Left kidney (tissue), 2 donors: Measurements from ENCODE around the gene COL4A1. TPM values are rescaled to one million over a fixed set of nuclear protein-coding genes. Genes with fewer than 3 reads are reported as not detected.
A peak's percentile ranks its signal among the peaks of the same experiment; 100 is the strongest.
"Not testable (repeated sequence)": the region's sequence is repeated elsewhere in the genome, so short reads cannot be mapped to it uniquely, and the experiment has no call there.

ENCODE experiments used
- DNase-seq: peaks from one replicate; pipeline ENCODE4 v3.0.0-alpha.2; 2013
- polyA plus RNA-seq: library from polyadenylated mRNA; unstranded; fragments of 120-200 nt; gene quantifications from one replicate; pipeline ENCODE4 v1.2.1, GENCODE V29; 2013; ENCODE audit not compliant: insufficient read length

COL4A1 gene
- polyA plus RNA-seq, 1 donor, result 531 TPM

DNA sequence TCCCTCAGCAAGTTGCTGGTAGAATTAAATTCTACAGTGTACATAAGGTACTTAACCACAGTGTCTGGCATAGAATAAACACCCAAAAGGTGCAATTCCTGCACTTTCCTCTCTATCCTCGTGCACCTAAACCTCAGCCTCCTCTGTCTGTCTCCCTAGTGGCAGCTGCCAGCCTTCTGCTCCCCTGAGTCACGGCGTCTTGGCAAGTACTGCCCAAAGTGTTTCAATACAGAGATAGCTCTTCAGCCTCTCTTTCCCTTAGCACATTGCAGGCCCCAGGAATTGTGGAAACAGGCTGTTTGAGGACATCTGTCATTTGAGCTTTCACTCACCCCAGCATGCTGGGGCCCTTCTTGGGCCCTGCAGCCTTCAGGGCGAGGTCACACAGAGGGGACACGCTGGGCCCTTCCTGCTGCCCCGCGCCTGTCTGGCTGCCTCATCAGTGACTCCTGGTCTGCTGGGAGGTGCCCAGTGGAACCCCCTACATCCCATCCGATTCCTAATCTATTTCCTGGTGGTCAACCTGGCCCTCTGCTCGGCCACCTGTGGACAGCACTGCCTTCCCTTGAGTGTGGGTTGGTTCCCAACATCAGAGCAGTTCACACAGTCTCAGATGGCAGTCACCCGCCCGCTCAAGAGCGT, 19.4 kb upstream of the COL4A1 start:
- DNase-seq, result no peak

DNA sequence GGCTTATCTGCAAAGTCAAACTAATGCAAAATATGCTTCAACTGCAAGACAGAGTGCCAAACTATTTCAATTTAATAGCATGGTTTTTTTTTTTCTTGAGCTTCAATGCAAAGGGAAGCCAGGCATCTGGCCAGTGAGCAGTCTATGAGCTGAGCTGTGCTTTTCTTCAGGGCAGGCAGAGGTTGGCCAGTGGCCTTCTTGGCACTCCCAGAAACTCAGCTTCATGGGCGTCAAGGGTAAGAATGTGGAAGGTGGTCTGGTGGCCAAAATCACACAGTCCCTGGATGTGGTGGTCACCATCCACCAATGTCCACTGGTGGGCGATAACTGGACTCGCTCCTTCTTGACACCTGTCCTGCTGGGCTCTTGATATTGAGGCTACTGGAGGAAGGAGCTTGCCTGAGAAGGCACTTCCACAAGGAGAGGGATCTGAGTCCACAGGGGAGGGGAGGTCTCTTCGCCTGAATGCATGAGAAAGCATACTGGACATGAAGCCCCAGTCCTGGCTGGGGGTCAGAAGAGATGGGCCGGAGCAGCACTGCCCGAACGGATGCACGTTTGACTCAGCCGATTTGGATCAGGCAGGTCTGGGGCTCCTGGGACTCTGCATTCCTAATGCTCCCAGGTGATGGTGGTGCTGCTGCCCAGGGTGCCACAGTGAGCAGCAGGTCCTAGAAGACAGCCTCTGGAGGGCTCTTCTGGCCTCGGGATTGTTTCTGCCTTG, 17.2 kb upstream of the COL4A1 start:
- no peak for DNase-seq

DNA sequence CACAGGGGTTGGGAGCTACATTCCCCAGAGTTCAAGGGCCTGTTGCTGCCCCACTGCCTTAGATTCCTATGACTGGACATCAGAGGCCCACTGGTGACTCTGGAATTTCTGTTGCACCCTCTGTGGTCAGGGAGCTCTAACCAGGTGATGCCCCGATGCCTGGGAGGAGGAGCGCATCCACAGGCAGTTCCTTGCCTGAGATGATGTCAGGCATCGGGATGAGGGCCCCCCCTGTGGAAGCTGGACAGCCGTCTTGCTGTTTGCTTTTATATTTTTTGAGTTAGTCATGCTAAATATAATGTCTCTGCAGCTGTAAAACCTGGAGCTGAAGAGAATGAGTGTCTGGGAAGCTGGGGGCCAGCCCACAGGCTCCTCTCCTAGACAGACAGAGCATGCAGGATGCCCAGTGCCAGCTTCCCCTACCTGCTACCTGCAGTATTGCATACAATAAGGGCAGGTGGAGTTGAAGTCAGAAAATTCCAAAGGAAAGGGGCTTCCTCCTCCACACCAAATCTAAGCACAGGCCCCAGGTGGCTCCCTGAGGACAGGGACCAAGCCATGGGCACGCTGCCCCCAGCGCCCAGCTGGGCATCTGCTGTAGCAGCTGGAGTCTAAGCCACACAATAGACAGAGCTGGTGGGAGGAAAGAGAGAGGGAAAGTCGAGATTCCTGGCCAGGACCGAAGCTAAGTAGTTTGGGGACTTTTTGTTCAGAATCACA, 16.4 kb upstream of the COL4A1 start:
- DNase-seq, result no peak

DNA sequence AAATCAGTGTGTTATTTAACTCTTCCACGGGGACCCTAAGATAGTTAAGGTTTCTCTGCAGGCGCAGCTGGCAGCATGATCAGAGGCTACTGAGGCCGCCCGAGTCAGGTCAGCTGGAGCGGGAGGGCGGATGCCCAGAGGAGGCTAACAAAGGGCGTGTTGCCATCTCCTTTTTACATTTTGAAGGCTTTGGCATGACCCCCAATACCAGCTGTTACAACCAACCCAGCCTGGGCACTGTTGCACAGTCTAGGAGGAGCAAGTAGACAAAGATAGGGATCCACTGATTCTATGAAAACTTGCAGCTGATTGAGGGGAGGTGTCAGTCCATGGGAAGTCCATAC, 15.8 kb upstream of the COL4A1 start:
- DNase-seq, result no peak

DNA sequence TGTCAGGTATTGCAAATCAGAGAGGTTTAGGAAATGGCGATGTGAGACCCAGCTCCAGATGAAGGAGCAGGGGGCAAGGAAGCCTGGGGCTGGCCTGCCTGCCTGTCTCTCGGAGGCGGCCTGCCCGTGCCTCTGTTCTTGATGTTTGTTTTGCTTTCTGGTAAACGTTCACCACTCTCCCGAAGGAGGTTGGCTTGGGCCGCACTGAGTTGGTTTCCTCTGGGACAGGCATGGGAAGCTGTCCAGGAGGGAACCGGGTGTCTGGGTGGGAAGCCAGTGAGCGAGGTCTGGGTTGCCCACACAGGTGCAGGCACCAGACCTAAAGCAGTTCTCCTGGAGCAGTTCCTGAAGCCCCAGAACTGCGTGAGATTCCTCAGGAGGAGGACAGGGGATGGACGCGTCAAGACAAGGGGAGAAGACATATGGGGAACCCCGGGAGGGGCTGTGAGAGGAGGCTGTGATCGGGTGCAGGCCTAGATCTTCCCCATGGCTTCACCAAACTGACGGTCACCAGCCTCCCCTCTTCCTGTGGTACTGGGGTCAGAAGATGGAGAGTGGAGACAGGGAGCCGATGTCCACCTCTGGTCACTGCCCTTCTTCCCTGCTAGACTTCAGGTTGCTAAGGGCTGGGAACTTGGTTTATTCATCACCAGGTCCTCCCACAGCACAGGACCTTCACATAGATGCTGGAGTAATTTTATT, 15.3 kb upstream of the COL4A1 start:
- DNase-seq, result no peak

DNA sequence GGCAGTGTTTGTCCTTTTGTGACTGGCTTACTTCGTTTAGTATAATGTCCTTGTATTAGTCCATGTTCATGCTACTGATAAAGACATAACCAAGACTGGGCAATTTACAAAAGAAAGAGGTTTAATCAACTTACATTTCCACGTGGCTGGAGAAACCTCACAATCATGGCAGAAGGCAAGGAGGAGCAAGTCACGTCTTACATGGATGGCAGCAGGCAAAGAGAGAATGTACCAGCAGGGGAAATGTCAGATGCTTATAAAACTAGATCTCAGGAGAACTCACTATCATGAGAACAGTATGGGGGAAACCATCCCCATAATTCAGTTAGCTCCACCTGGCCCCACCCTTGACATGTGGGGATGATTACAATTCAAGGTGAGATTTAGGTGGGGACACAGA, 14.6 kb upstream of the COL4A1 start:
- DNase-seq, result not testable (repeated sequence)

DNA sequence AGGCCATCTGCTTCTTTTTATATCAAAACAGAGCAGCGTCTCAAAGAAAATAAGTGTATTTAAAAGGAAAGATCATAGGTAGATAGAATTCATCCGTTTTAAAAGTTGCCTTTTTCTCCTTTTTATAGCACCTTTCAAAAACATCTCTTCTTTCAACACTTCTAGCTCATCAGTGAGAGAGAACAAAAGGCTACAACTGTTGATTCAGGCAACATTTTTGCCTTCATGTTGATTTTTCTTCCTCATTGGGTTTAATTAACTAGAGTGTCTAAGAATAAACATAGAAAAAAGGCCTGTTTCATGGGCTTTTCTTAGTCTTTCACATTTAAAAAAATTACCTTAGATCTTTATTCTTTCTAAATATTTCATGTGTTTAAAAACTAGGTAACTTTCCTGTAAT, 13.7 kb upstream of the COL4A1 start:
- DNase-seq, result no peak

DNA sequence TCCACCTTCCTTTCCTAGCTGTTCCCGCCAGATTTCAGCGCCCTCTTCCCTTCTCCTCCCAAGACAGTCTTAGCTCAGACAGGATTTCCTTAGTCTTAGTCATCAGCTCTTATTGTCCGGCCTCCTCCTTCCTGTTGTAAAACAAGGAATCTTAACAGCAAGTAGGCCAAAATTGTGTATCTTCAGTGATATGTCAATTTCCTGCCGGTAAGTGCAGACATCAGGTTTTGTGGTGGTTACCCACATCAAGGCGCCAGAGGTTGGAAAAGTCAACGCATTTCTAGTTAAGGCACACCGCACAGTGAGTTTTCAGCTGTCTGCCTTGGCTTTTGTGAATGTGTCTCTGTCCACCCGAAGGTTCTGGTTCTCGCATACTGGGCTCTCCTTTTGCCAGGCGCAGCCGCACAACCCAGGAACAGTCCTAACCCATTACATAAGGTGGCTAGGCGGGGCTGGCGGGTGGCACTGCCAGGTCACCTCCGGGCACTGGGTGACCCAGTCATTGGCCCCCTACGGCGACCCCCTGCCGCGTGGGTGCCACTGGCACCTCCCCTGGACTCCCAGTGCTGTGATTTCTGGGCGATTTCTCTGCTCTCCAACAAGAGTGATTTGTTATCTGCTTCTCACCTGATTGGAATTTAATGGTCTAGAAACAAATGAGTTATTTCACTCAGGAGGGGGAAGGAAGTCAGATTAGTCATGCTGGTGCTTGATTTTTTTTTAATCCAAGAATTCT, 13.0 kb upstream of the COL4A1 start:
- DNase-seq, result peak; percentile 77

DNA sequence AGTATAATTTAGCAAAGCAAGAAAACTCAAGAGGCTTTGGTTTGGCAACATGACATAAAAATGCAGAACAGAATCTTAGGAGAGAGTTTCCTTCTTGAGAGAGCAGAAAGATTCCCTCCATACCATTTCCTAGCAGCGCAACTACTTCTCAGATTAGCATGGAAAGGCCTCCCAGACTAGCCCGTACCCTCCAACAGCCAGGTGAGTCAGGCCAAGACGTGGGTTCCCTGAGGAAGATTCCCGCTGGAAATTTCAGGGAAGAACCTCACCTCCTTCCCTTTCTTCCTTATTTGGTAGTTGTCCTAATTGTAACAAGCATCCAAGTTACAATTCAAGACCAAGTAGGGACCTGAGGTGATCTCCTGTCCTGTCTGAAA, 12.4 kb upstream of the COL4A1 start:
- no peak for DNase-seq

DNA sequence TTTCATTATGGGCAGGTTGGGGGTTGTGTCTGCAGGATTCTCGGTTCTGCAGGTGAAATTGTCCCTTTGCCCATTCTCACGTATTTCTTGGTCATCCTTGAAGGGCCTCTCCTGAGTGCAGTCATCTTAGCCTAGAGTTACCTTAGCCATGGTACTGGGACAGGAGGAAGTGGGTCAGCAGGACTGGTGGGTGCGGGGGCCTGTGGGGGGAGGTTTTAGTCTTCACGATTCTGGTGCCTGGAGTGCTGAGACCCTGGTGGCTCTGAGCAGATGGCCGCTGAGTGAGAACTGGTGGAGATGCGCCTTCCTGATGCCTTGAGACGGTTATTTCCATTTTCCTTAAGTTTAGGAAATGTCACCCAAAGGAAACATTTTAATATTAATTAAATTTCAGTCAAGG, 12.0 kb upstream of the COL4A1 start:
- DNase-seq, result no peak

DNA sequence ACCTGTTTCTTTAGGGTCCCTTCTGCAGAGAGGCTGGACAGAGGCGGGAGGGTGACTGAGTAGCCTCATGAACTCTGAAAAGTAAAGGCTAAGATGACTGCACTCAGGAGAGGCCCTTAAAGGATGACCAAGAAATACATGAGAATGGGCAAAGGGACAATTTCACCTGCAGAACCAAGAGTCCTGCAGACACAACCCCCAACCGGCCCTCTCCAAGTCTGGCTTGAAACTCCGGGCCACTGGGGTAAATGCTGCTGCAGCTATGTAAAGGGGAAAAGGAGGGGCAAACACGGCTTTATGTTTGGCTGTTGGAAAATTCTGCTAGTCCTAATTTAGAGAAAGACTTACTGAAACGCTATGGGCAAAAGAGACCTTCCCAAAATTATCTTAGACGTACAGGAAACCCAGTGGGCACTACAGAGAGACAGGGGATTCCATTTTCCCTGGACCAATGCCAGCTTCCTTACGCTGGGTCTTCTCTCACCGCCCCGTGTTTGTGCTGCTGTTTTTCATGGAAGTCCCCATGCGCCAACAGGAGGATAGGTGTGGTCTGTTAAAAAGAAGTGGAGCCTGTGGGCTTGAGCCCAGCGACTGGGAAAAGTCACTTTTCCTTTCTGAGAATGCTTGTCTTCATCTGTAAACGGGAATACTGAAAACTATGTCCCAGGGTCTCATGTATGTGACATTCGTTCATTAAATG, 10.7 kb upstream of the COL4A1 start:
- no peak for DNase-seq

DNA sequence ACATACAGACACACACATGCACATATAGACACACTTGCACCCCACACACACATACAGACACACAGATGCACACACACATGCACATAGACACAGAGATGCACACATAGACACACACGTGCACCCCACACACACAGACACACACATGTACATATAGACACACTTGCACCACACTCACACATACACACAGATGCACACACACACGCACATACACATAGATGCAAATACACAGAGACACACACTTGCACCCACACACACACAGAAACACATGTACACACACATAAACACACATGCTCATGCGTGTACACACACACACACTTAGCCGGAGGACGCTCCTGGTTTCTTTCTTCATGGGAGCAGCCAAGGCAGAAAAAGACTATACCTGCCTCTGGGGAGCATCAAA, 10.1 kb upstream of the COL4A1 start:
- DNase-seq, result no peak

DNA sequence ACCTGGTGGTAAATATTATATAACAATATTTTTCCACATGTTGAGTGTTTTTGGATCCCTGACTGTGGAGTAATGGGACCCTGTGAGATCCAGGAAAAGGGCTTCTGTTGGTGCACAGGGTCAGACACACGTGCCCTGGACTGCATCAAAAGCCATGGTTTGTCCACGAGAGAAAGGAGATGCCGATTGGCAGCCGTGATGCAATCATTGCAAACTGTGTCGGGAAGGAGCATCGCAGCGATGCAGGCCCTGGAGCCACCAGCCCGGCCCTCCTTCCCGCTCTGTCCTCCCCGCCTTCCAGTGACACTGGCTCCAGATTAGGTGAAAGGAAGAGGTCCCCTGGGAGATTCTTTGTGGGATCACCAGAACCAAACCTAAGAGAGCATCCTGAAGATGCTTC, 9.2 kb upstream of the COL4A1 start:
- DNase-seq, result no peak

DNA sequence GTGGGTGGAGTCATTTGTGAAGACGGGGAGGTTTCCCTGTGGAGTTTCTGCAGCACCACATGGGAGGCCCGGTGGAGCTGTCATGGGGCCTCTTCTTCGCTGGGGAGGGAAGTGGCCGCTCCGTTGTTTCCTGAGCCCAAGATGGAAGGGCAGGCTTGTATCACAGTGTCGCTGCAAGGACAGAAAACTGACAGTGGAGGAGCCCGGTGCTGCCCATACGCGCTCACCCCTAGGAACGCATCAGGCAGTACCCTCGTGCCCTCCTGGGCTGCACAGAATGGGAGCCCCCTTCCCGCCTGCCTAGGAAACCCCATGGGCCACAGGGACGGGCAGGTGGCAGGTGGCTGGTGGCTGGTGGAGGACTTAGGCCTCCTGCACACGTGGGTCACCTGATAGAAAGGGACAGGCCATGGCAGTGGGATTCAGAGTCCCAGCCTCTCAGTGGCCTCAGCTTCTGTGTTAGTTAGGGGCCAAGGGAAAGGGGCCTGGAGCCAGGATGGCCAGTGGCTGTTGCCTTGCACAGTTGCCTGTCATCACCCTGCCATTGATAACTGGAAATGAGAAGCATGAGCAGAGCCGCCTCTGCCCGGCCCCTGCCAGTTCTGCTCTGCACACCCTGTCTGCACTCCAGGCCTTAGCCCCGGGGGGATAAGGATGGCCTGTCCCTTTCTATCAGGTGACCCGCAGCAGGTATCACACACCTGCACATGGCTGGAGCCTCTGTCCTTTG, 7.7 kb upstream of the COL4A1 start:
- no peak for DNase-seq

DNA sequence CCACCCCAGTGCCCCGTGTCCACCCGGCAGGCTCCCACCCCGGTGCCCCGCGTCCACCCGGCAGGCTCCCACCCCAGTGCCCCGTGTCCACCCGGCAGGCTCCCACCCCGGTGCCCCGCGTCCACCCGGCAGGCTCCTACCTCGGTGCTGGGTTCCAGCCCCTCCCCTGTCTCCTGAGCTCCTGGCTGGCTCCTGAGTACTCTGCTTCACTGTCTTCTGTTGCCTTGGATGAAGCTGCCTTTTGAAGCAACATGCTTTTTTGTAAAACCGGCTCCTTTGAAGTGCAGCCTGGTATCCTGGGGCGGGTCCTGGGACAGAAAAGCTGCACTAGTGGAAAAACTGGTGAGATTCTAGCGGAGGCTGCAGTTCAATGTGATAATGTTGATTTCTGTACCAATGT, 6.8 kb upstream of the COL4A1 start:
- DNase-seq, result not testable (repeated sequence)

DNA sequence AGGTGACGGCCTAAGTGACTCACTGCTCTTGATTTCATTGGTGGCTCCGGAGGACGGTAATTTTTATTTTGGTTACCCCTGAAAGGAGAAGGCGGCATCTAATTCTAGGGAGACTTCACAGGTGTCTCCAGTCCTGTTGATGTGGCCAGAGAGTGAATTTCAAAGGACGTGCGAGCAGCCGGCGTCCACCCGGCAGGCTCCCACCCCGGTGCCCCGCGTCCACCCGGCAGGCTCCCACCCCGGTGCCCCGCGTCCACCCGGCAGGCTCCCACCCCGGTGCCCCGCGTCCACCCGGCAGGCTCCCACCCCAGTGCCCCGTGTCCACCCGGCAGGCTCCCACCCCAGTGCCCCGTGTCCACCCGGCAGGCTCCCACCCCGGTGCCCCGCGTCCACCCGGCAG, 6.3 kb upstream of the COL4A1 start:
- DNase-seq, result not testable (repeated sequence)

DNA sequence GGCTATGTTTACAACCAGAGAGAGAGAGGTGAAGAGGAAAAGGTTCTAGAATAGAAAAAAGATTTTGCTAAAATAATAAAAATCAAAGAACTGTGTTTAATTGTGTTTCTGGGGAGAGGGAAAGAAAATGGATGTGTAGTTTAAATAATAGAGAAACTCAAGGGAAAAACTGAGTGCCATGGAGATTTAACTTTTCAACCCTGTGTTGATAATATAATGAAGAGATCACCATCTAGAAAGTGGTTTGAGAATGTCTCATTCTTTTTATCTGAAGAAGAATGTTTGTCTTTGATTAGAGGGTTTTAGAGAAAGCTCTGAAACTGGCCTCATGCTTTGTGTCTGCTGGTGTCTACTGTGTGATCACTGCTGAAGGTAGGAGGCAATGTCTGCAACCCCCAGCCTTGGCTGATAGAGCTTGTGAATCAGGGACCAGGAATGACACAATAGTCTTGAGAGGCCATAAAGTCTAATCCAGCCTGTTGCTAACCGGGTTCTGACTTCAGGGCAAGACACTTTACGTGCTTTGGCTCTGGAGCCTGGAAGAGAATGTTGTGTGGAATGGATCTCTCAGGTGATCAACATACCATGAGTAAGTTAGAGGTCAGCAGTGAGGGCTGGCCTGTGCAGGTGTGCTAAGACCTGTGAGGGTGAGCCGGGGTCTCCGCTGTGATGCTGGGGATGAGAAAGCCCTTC, 5.5 kb upstream of the COL4A1 start:
- DNase-seq, result no peak

DNA sequence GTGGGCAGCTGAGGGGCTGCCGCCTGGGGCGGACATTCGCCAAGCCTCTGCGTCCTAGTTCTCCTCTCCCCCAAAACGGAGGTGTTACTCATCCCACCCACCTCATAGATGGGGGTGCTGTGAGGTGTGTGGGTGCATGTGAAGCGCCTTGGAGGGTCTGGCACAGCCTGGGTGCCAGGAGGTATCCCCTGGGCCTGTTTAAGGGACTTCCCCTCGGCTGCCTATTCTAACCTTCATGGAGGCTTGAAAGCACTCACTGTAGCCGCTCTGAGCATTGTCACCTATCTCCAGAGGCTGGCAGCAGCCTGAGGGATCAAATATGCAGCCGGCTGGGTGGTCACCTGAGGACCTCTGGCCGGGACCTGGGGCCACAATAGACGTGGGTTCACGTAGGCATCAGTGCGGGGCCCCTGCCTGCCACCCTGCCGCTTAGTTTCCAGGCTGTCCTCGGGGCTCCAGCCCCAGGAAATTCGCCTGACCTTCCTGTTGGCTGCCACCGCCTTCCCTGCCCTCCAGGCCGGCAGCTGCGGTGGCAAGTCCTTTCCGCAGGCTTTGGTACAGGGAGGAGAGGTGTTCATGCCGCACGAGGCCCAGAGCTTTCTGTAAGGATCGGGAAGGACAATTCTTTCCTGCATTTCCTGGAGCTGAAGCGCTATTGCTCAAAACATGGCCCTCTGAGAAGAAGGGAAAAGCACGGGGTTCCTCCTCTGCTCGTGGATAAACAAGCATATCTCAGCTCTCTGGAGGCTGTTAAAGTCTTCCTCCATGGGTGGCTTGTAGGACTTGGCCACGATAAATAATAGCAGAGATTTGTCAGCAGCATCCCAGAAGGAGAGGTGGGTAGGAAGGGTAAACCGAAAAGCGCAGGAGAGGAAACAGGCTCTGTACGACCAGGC, 4.7 kb upstream of the COL4A1 start:
- DNase-seq, result no peak
